ENCODE results near the gene ERCC6L2. TPM values are rescaled to one million over a fixed set of nuclear protein-coding genes. Genes with fewer than 3 reads are reported as not detected.

ERCC6L2 gene
- total and polyA plus RNA-seq, 2 of the 8 experiments (the other 6 are each of a cell fraction or from before 2014, with no cell fraction given) = 9.8 to 50.0 TPM

DNA sequence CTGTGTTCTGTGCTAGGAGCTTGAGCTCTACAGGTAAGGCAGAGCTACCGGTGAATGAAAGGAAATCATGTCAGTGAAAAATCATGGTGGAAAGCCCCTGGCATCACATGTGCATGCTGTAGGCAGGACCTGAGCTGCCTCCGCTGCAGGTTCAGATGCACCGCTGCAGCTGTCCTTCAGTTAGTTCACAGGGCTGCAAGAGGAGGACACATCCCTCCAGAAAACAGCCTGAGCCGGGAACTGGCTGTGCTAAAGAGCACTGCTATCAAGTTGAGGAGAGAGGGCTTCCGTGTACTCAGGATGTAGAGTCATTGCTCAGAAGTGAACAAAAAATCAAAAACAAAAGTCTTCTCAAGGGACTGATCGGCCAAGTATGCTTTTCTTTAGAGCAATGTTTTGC, 138.6 kb downstream of the ERCC6L2 start:
- WGBS, 2 experiments (ENCODE audit: extremely low coverage in 1 of 2, insufficient coverage in 1 of 2, insufficient read length in 1 of 2, insufficient replicate concordance in 2 of 2, low coverage in 1 of 2, low lambda C conversion rate in 2 of 2, missing lambda C conversion rate in 1 of 2) = 91% methylated on average over 6 of the region's 6 CpGs; no CpG with 5 or more reads in 1 of the 2 experiments
- no peaks in the 10 kb centered on the region for H3K4me1 ChIP-seq (replicated peaks in 1 of 4; ENCODE audit: control insufficient read depth in 3 of 4, insufficient read depth in 4 of 4, low read length in 3 of 4)
- H3K14ac ChIP-seq (ENCODE audit: insufficient read length) = no peak overlapping the region
- DNase-seq (ENCODE audit: low read depth in 1 of 2, low spot score in 2 of 2) (no peak), FAIRE-seq (no peak)
- H3K27me3 ChIP-seq (replicated peaks in 1 of 4; ENCODE audit: control insufficient read depth in 3 of 4, extremely low read depth in 1 of 4, insufficient read depth in 3 of 4, low read length in 3 of 4) = peaks cover 0 to under 1% (median under 1%) of the 10 kb centered on the region in 4 experiments; a peak in 2 of 7 replicates
- no peak overlapping the region for H2BK12ac ChIP-seq (ENCODE audit: low read depth, low read length)
- H2BK120ac ChIP-seq (replicated peaks; ENCODE audit: low read depth, low read length) = no peak overlapping the region
- H3K23ac ChIP-seq (ENCODE audit: insufficient read length) = no peak overlapping the region
- H3K56ac ChIP-seq (replicated peaks; ENCODE audit: insufficient read length, low read depth, low read length) = no peak overlapping the region
- no peak overlapping the region for H3K9ac ChIP-seq (replicated peaks in 1 of 4; ENCODE audit: extremely low read depth in 1 of 4, low read depth in 3 of 4, low read length in 3 of 4)
- H3K4me3 ChIP-seq (ENCODE audit: extremely low read depth in 1 of 4, insufficient read depth in 2 of 4, low read depth in 3 of 4, low read length in 4 of 4) = no peak overlapping the region
- H2BK5ac ChIP-seq (ENCODE audit: low read depth, low read length) = no peak overlapping the region
- H3K18ac ChIP-seq (ENCODE audit: extremely low read depth, low read length) = no peak overlapping the region
- no peaks in the 10 kb centered on the region for H3K79me2 ChIP-seq (ENCODE audit: control insufficient read depth in 1 of 2, insufficient read depth in 2 of 2, low read length in 2 of 2)
- H3K4me2 ChIP-seq (ENCODE audit: insufficient read depth in 1 of 2, low read depth in 2 of 2, low read length in 2 of 2) = no peak overlapping the region
- no peak overlapping the region for H2AFZ ChIP-seq (ENCODE audit: low read length)
- H3K4ac ChIP-seq (replicated peaks; ENCODE audit: insufficient read length, low read depth, low read length) = no peak overlapping the region
- H4K20me1 ChIP-seq (replicated peaks in 1 of 2; ENCODE audit: control insufficient read depth in 1 of 2, insufficient read depth in 2 of 2, low read length in 2 of 2) = no peaks in the 10 kb centered on the region
- no peak overlapping the region for H2AK5ac ChIP-seq (ENCODE audit: low read depth, low read length)
- no peak overlapping the region for H2BK15ac ChIP-seq (ENCODE audit: low read length)
- no peak overlapping the region for H4K8ac ChIP-seq (ENCODE audit: extremely low read depth, insufficient read depth, low read length)
- no peaks in the 10 kb centered on the region for H3K79me1 ChIP-seq (ENCODE audit: low read depth, low read length)
- H2BK20ac ChIP-seq (ENCODE audit: low read length) = no peak overlapping the region
- peaks cover 0 to 3% (median 2%) of the 10 kb centered on the region in 4 experiments; a peak in 2 of 8 replicates for H3K36me3 ChIP-seq (ENCODE audit: control insufficient read depth in 2 of 4, insufficient read depth in 4 of 4, low read length in 3 of 4)
- no peaks in the 10 kb centered on the region for H3K23me2 ChIP-seq (ENCODE audit: low read depth, low read length)
- no peak overlapping the region for H4K91ac ChIP-seq (replicated peaks; ENCODE audit: insufficient read length, low read length)
- H3K9me3 ChIP-seq (ENCODE audit: insufficient read depth in 2 of 2, low read depth in 1 of 2, low read length in 1 of 2) = no peaks in the 10 kb centered on the region
- H3K27ac ChIP-seq (ENCODE audit: low read depth, low read length) = no peak overlapping the region
- POLR2A ChIA-PET (ENCODE audit: partially characterized antibody) = no interaction called here
- no peak overlapping the region for H4K5ac ChIP-seq (ENCODE audit: insufficient read length, low read depth, low read length)
- CTCF ChIA-PET (ENCODE audit: partially characterized antibody) = interaction anchor here (2.1 kb wide), 1 partner anchor 204 kb away, joined by 6 read pairs; no protein-coding TSS in a partner anchor
- TF ChIP-seq NANOG (IDR thresholded peaks at IDR 0.05; ENCODE audit: insufficient read depth, low read depth, low read length, poor library complexity, severe bottlenecking) = no peak
- TF ChIP-seq SP2 (IDR thresholded peaks at IDR 0.05; ENCODE audit: low read length) = no peak
- no peak for TF ChIP-seq POLR2A (IDR thresholded peaks at IDR 0.05; ENCODE audit: control extremely low read depth in 1 of 2, low read depth in 2 of 2, low read length in 2 of 2)
- TF ChIP-seq, protein P1, sequence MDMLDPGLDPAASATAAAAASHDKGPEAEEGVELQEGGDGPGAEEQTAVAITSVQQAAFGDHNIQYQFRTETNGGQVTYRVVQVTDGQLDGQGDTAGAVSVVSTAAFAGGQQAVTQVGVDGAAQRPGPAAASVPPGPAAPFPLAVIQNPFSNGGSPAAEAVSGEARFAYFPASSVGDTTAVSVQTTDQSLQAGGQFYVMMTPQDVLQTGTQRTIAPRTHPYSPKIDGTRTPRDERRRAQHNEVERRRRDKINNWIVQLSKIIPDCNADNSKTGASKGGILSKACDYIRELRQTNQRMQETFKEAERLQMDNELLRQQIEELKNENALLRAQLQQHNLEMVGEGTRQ (IDR thresholded peaks at IDR 0.05; ENCODE audit: low read length) = no peak
- TF ChIP-seq POU5F1 (IDR thresholded peaks at IDR 0.05; ENCODE audit: low read depth, low read length) = no peak
- no peak for TF ChIP-seq RNF2 (IDR thresholded peaks at IDR 0.05; ENCODE audit: borderline replicate concordance, low read depth, low read length, missing control alignments, poor library complexity, severe bottlenecking)
- TF ChIP-seq CBX8 (IDR thresholded peaks at IDR 0.05; ENCODE audit: borderline replicate concordance, low read depth, low read length) = no peak
- no peak for TF ChIP-seq RBBP5 (IDR thresholded peaks at IDR 0.05; ENCODE audit: borderline replicate concordance, low read depth, low read length)
- TF ChIP-seq, protein P2, sequence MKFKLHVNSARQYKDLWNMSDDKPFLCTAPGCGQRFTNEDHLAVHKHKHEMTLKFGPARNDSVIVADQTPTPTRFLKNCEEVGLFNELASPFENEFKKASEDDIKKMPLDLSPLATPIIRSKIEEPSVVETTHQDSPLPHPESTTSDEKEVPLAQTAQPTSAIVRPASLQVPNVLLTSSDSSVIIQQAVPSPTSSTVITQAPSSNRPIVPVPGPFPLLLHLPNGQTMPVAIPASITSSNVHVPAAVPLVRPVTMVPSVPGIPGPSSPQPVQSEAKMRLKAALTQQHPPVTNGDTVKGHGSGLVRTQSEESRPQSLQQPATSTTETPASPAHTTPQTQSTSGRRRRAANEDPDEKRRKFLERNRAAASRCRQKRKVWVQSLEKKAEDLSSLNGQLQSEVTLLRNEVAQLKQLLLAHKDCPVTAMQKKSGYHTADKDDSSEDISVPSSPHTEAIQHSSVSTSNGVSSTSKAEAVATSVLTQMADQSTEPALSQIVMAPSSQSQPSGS (IDR thresholded peaks at IDR 0.05; ENCODE audit: low read length) = no peak
- no peak for TF ChIP-seq JUN (IDR thresholded peaks at IDR 0.05; ENCODE audit: low read depth, low read length)
- TF ChIP-seq HDAC2 (IDR thresholded peaks at IDR 0.05; ENCODE audit: borderline replicate concordance in 1 of 2, low read depth in 2 of 2, low read length in 2 of 2) = no peak
